OCI-LY7 (cell line): ENCODE measurements around the gene C4B.
"Not testable (repeated sequence)": the region's sequence is repeated elsewhere in the genome, so short reads cannot be mapped to it uniquely, and the experiment has no call there.

ENCODE experiments used
- EZH2phosphoT487 ChIP-seq: fragments of 200-600 bp; sonication (generic); IDR thresholded peaks from 2 replicates; pipeline ENCODE4 v1.6.1; 2018; ENCODE audit warnings: low read depth, borderline replicate concordance, mild to moderate bottlenecking, mixed run types, antibody characterized with exemption, low read length, moderate library complexity, mixed read lengths
- TF ChIP-seq, protein P1 (sequence below): fragments of 200-600 bp; sonication (generic); conservative IDR thresholded peaks from 2 replicates; pipeline ENCODE4 v1.5.1; 2014; ENCODE audit warnings: mild to moderate bottlenecking, antibody characterized with exemption, low read length, moderate library complexity, mixed read lengths

DNA sequence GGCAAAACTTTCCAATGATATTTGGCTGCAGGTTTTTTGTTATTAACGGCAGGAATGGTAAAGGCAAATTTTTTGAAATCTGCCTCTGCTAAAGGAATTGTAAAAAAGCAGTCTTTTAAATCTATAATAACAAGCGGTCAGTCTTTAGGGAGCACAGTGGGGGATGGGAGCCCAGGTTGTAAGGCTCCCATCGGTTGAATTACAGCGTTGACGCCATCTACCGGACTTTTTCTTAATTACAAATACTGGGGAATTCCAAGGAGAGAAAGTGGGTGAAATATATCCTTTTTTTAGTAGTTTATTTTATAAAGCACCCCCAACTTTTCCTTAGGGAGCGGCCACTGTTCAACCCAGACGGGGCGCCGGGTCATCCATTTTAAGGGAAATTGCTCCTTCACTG, 25.2 kb upstream of the C4B start:
- TF ChIP-seq, protein P1, sequence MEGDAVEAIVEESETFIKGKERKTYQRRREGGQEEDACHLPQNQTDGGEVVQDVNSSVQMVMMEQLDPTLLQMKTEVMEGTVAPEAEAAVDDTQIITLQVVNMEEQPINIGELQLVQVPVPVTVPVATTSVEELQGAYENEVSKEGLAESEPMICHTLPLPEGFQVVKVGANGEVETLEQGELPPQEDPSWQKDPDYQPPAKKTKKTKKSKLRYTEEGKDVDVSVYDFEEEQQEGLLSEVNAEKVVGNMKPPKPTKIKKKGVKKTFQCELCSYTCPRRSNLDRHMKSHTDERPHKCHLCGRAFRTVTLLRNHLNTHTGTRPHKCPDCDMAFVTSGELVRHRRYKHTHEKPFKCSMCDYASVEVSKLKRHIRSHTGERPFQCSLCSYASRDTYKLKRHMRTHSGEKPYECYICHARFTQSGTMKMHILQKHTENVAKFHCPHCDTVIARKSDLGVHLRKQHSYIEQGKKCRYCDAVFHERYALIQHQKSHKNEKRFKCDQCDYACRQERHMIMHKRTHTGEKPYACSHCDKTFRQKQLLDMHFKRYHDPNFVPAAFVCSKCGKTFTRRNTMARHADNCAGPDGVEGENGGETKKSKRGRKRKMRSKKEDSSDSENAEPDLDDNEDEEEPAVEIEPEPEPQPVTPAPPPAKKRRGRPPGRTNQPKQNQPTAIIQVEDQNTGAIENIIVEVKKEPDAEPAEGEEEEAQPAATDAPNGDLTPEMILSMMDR, result not testable (repeated sequence)
- TF ChIP-seq EZH2phosphoT487, result not testable (repeated sequence)
